ENCODE measurements around the gene TMPRSS6.

- TF ChIP-seq, protein P1, sequence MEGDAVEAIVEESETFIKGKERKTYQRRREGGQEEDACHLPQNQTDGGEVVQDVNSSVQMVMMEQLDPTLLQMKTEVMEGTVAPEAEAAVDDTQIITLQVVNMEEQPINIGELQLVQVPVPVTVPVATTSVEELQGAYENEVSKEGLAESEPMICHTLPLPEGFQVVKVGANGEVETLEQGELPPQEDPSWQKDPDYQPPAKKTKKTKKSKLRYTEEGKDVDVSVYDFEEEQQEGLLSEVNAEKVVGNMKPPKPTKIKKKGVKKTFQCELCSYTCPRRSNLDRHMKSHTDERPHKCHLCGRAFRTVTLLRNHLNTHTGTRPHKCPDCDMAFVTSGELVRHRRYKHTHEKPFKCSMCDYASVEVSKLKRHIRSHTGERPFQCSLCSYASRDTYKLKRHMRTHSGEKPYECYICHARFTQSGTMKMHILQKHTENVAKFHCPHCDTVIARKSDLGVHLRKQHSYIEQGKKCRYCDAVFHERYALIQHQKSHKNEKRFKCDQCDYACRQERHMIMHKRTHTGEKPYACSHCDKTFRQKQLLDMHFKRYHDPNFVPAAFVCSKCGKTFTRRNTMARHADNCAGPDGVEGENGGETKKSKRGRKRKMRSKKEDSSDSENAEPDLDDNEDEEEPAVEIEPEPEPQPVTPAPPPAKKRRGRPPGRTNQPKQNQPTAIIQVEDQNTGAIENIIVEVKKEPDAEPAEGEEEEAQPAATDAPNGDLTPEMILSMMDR (IDR thresholded peaks at IDR 0.05), result no peak
- no peak for TF ChIP-seq POLR2A (IDR thresholded peaks at IDR 0.05)
- no peak for TF ChIP-seq POLR2AphosphoS5 (IDR thresholded peaks at IDR 0.05; ENCODE audit: insufficient read depth in 1 of 2, low read depth in 1 of 2)
These were observed 45.8 kb downstream of the TMPRSS6 start for GRCh38 chr22:37063431-37064420.
